ENCODE measurements around the gene CGN. TPM values are rescaled to one million over a fixed set of nuclear protein-coding genes. Genes with fewer than 3 reads are reported as not detected.
"Not testable (repeated sequence)": the region's sequence is repeated elsewhere in the genome, so short reads cannot be mapped to it uniquely, and the experiment has no call there.

Gene CGN
- total RNA-seq, 8 experiments from 2014 or later, result 0.20 to 4.4 (median 1.6) TPM

- in situ Hi-C loops (cut with MboI; ENCODE audit: low pct_unique_long_range_greater_than_20kb in 2 of 9, low sequenced_read_pairs in 9 of 9, unreplicated experiment in 9 of 9), result no loop called here
- no peak overlapping the region for H3K27ac ChIP-seq
- no peak overlapping the region for H3K4me3 ChIP-seq
- peaks cover 7 to 11% of the 10 kb centered on the region in 2 donors for H3K4me1 ChIP-seq (replicated peaks in 1 of 2)
- WGBS, 10 experiments, result 43 to 100% (median 92%) methylated on average over 1 to 4 of the region's 4 CpGs; no CpG with 5 or more reads in 3 of the 10 experiments
- ATAC-seq (replicated peaks in 6 of 8), result no peak
Observed at GRCh38 chr1:151515265-151515664, 4.1 kb downstream of the CGN start.

GRCh38 chr1:151516031-151516511 is 4.9 kb downstream of the CGN start:
- 43 to 80% (median 66%) methylated on average over 1 of the region's 1 CpG; no CpG with 5 or more reads in 6 of the 10 experiments for WGBS, 10 experiments
- H3K4me1 ChIP-seq (replicated peaks in 1 of 2), result peaks cover 7 to 11% of the 10 kb centered on the region in 2 donors
- H3K27ac ChIP-seq, result no peak overlapping the region
- in situ Hi-C loops (cut with MboI; ENCODE audit: low pct_unique_long_range_greater_than_20kb in 2 of 9, low sequenced_read_pairs in 9 of 9, unreplicated experiment in 9 of 9), result no loop called here
- H3K4me3 ChIP-seq, result no peak overlapping the region
- no peak for ATAC-seq (replicated peaks in 6 of 8)

- no peak for ATAC-seq (replicated peaks in 6 of 8)
- WGBS, 10 experiments, result 80 to 100% (median 97%) methylated on average over 1 to 8 of the region's 12 CpGs; no CpG with 5 or more reads in 1 of the 10 experiments
- no peak overlapping the region for H3K4me3 ChIP-seq
- no peak overlapping the region for H3K27ac ChIP-seq
- no peaks in the 10 kb centered on the region for H3K4me1 ChIP-seq (replicated peaks in 1 of 2)
- in situ Hi-C loops (cut with MboI; ENCODE audit: low pct_unique_long_range_greater_than_20kb in 2 of 9, low sequenced_read_pairs in 9 of 9, unreplicated experiment in 9 of 9), result no loop called here
Observed at GRCh38 chr1:151518431-151518830, 7.2 kb downstream of the CGN start.

GRCh38 chr1:151518936-151519335 is 7.7 kb downstream of the CGN start:
- in situ Hi-C loops (cut with MboI; ENCODE audit: low pct_unique_long_range_greater_than_20kb in 2 of 9, low sequenced_read_pairs in 9 of 9, unreplicated experiment in 9 of 9), result no loop called here
- Histone ChIP-seq H3K4me3 (no peak overlapping the region), H3K27ac (no peak overlapping the region), H3K4me1 (replicated peaks in 1 of 2) (no peaks in the 10 kb centered on the region)
- ATAC-seq (replicated peaks in 6 of 8), result no peak
- 95 to 100% (median 98%) methylated on average over 1 to 14 of the region's 15 CpGs; no CpG with 5 or more reads in 6 of the 10 experiments for WGBS, 10 experiments

GRCh38 chr1:151519667-151520066 is 8.5 kb downstream of the CGN start:
- in situ Hi-C loops (cut with MboI; ENCODE audit: low pct_unique_long_range_greater_than_20kb in 2 of 9, low sequenced_read_pairs in 9 of 9, unreplicated experiment in 9 of 9), result no loop called here
- Histone ChIP-seq H3K4me1 (replicated peaks in 1 of 2) (no peaks in the 10 kb centered on the region), H3K27ac (no peak overlapping the region), H3K4me3 (no peak overlapping the region)
- ATAC-seq (replicated peaks in 6 of 8), result no peak
- WGBS, 10 experiments, result 75 to 100% (median 85%) methylated on average over 1 to 2 of the region's 2 CpGs; no CpG with 5 or more reads in 3 of the 10 experiments

GRCh38 chr1:151520359-151520758 is 9.2 kb downstream of the CGN start:
- in situ Hi-C loops (cut with MboI; ENCODE audit: low pct_unique_long_range_greater_than_20kb in 2 of 9, low sequenced_read_pairs in 9 of 9, unreplicated experiment in 9 of 9), result no loop called here
- H3K4me1 ChIP-seq (replicated peaks in 1 of 2), result no peaks in the 10 kb centered on the region
- no peak overlapping the region for H3K27ac ChIP-seq
- no peak overlapping the region for H3K4me3 ChIP-seq
- WGBS, 10 experiments, result 40 to 100% (median 87%) methylated on average over 1 to 4 of the region's 4 CpGs; no CpG with 5 or more reads in 3 of the 10 experiments
- peak in 1 of 8 experiments; percentile 36 for ATAC-seq (replicated peaks in 6 of 8)

GRCh38 chr1:151522427-151522826 is 11.2 kb downstream of the CGN start:
- WGBS, 10 experiments, result 81 to 100% (median 86%) methylated on average over 1 to 7 of the region's 7 CpGs; no CpG with 5 or more reads in 4 of the 10 experiments
- ATAC-seq (replicated peaks in 6 of 8); in situ Hi-C loops (cut with MboI; ENCODE audit: low pct_unique_long_range_greater_than_20kb in 2 of 9, low sequenced_read_pairs in 9 of 9, unreplicated experiment in 9 of 9); H3K4me3 ChIP-seq; H3K27ac ChIP-seq; H3K4me1 ChIP-seq (replicated peaks in 1 of 2): not testable (repeated sequence)

GRCh38 chr1:151523326-151523725 is 12.1 kb downstream of the CGN start:
- H3K4me1 ChIP-seq (replicated peaks in 1 of 2), result no peaks in the 10 kb centered on the region
- 39 to 73% (median 52%) methylated on average over 2 to 5 of the region's 5 CpGs; no CpG with 5 or more reads in 3 of the 10 experiments for WGBS, 10 experiments
- H3K4me3 ChIP-seq, result no peak overlapping the region
- in situ Hi-C loops (cut with MboI; ENCODE audit: low pct_unique_long_range_greater_than_20kb in 2 of 9, low sequenced_read_pairs in 9 of 9, unreplicated experiment in 9 of 9), result no loop called here
- ATAC-seq (replicated peaks in 6 of 8), result peak in 2 of 8 experiments; percentile 16 to 32
- no peak overlapping the region for H3K27ac ChIP-seq

- Histone ChIP-seq H3K4me3 (no peak overlapping the region), H3K27ac (no peak overlapping the region), H3K4me1 (replicated peaks in 1 of 2) (no peaks in the 10 kb centered on the region)
- ATAC-seq (replicated peaks in 6 of 8), result no peak
- in situ Hi-C loops (cut with MboI; ENCODE audit: low pct_unique_long_range_greater_than_20kb in 2 of 9, low sequenced_read_pairs in 9 of 9, unreplicated experiment in 9 of 9), result no loop called here
- WGBS, 10 experiments, result 81 to 100% (median 94%) methylated on average over 1 to 7 of the region's 7 CpGs; no CpG with 5 or more reads in 3 of the 10 experiments
Observed at GRCh38 chr1:151524736-151525135, 13.5 kb downstream of the CGN start.

GRCh38 chr1:151526735-151527525 is 15.7 kb downstream of the CGN start:
- 46 to 100% (median 74%) methylated on average over 1 to 7 of the region's 7 CpGs for WGBS, 10 experiments
- no peak for ATAC-seq (replicated peaks in 6 of 8)
- H3K27ac ChIP-seq, result no peak overlapping the region

GRCh38 chr1:151529211-151529702 is 18.1 kb downstream of the CGN start:
- Histone ChIP-seq H3K4me3 (no peak overlapping the region), H3K27ac (no peak overlapping the region), H3K4me1 (replicated peaks in 1 of 2) (no peaks in the 10 kb centered on the region)
- in situ Hi-C loops (cut with MboI; ENCODE audit: low pct_unique_long_range_greater_than_20kb in 2 of 9, low sequenced_read_pairs in 9 of 9, unreplicated experiment in 9 of 9), result no loop called here
- 40 to 96% (median 84%) methylated on average over 1 to 11 of the region's 11 CpGs; no CpG with 5 or more reads in 3 of the 10 experiments for WGBS, 10 experiments
- no peak for ATAC-seq (replicated peaks in 6 of 8)

More at GRCh38 chr1:151526735-151527525, 15.7 kb downstream of the CGN start:
- in situ Hi-C loops (cut with MboI; ENCODE audit: low pct_unique_long_range_greater_than_20kb in 2 of 9, low sequenced_read_pairs in 9 of 9, unreplicated experiment in 9 of 9), result no loop called here
- Histone ChIP-seq H3K4me1 (replicated peaks in 1 of 2) (no peaks in the 10 kb centered on the region), H3K4me3 (no peak overlapping the region)

GRCh38 chr1:151529781-151530180 is 18.6 kb downstream of the CGN start:
- H3K4me3 ChIP-seq, result no peak overlapping the region
- 60 to 96% (median 83%) methylated on average over 1 to 18 of the region's 18 CpGs; no CpG with 5 or more reads in 5 of the 10 experiments for WGBS, 10 experiments
- no peak for ATAC-seq (replicated peaks in 6 of 8)
- no peak overlapping the region for H3K27ac ChIP-seq
- H3K4me1 ChIP-seq (replicated peaks in 1 of 2), result no peaks in the 10 kb centered on the region
- in situ Hi-C loops (cut with MboI; ENCODE audit: low pct_unique_long_range_greater_than_20kb in 2 of 9, low sequenced_read_pairs in 9 of 9, unreplicated experiment in 9 of 9), result no loop called here

- no peak overlapping the region for H3K4me3 ChIP-seq
- in situ Hi-C loops (cut with MboI; ENCODE audit: low pct_unique_long_range_greater_than_20kb in 2 of 9, low sequenced_read_pairs in 9 of 9, unreplicated experiment in 9 of 9), result no loop called here
- no peaks in the 10 kb centered on the region for H3K4me1 ChIP-seq (replicated peaks in 1 of 2)
- H3K27ac ChIP-seq, result no peak overlapping the region
- WGBS, 10 experiments, result 66 to 100% (median 76%) methylated on average over 1 to 9 of the region's 11 CpGs; no CpG with 5 or more reads in 4 of the 10 experiments
- no peak for ATAC-seq (replicated peaks in 6 of 8)
Observed at GRCh38 chr1:151530461-151530860, 19.3 kb downstream of the CGN start.
